Liver (tissue), 3 donors: ENCODE measurements around the gene PDZD2.

Experiments
- CTCF ChIP-seq: fragments of 150-350 bp; IDR thresholded peaks from 2 replicates; pipeline ENCODE4 v1.5.1; 2017; ENCODE audit warnings: improper control_type of control experiment, low read depth, low read length; ENCODE audit not compliant: missing input control
- FOXA1 ChIP-seq: IDR thresholded peaks from 2 replicates; pipeline ENCODE4 v1.6.1; 2016; ENCODE audit warnings: antibody characterized with exemption
- JUND ChIP-seq, 2 donors: IDR thresholded peaks; 2 replicates each; pipeline ENCODE4 v1.6.1; 2016; ENCODE audit warnings: antibody characterized with exemption in 2 of 2
- MAX ChIP-seq: IDR thresholded peaks from 2 replicates; pipeline ENCODE4 v1.6.1; 2016; ENCODE audit warnings: antibody characterized with exemption
- RAD21 ChIP-seq, 2 donors: IDR thresholded peaks; 2 replicates each; pipeline ENCODE4 v1.6.1; 2016; ENCODE audit warnings: antibody characterized with exemption in 2 of 2, mild to moderate bottlenecking in 2 of 2
- SP1 ChIP-seq: IDR thresholded peaks from 2 replicates; pipeline ENCODE4 v1.6.1; 2018; ENCODE audit warnings: antibody characterized with exemption, mild to moderate bottlenecking
- YY1 ChIP-seq: IDR thresholded peaks from 2 replicates; pipeline ENCODE4 v1.6.1; 2016; ENCODE audit warnings: antibody characterized with exemption, mild to moderate bottlenecking
- TF ChIP-seq, protein P1 (sequence below): IDR thresholded peaks from 2 replicates; pipeline ENCODE4 v1.6.1; 2016; ENCODE audit warnings: antibody characterized with exemption, mild to moderate bottlenecking
- TF ChIP-seq, protein P2 (sequence below): IDR thresholded peaks from 2 replicates; pipeline ENCODE4 v1.6.1; 2016; ENCODE audit warnings: antibody characterized with exemption
- TF ChIP-seq, protein P3 (sequence below): IDR thresholded peaks from 2 replicates; pipeline ENCODE4 v1.6.1; 2016; ENCODE audit warnings: antibody characterized with exemption
- donor health status: healthy.
- donor health status: healthy.

- no peak for TF ChIP-seq CTCF
- TF ChIP-seq FOXA1 = no peak
- no peak for TF ChIP-seq JUND (IDR thresholded peaks at IDR 0.05)
- TF ChIP-seq, protein P1, sequence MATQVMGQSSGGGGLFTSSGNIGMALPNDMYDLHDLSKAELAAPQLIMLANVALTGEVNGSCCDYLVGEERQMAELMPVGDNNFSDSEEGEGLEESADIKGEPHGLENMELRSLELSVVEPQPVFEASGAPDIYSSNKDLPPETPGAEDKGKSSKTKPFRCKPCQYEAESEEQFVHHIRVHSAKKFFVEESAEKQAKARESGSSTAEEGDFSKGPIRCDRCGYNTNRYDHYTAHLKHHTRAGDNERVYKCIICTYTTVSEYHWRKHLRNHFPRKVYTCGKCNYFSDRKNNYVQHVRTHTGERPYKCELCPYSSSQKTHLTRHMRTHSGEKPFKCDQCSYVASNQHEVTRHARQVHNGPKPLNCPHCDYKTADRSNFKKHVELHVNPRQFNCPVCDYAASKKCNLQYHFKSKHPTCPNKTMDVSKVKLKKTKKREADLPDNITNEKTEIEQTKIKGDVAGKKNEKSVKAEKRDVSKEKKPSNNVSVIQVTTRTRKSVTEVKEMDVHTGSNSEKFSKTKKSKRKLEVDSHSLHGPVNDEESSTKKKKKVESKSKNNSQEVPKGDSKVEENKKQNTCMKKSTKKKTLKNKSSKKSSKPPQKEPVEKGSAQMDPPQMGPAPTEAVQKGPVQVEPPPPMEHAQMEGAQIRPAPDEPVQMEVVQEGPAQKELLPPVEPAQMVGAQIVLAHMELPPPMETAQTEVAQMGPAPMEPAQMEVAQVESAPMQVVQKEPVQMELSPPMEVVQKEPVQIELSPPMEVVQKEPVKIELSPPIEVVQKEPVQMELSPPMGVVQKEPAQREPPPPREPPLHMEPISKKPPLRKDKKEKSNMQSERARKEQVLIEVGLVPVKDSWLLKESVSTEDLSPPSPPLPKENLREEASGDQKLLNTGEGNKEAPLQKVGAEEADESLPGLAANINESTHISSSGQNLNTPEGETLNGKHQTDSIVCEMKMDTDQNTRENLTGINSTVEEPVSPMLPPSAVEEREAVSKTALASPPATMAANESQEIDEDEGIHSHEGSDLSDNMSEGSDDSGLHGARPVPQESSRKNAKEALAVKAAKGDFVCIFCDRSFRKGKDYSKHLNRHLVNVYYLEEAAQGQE = no peak
- TF ChIP-seq, protein P2, sequence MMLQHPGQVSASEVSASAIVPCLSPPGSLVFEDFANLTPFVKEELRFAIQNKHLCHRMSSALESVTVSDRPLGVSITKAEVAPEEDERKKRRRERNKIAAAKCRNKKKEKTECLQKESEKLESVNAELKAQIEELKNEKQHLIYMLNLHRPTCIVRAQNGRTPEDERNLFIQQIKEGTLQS = no peak
- no peak for TF ChIP-seq YY1
- TF ChIP-seq RAD21 (IDR thresholded peaks at IDR 0.05) = no peak
- no peak for TF ChIP-seq SP1
- TF ChIP-seq, protein P3, sequence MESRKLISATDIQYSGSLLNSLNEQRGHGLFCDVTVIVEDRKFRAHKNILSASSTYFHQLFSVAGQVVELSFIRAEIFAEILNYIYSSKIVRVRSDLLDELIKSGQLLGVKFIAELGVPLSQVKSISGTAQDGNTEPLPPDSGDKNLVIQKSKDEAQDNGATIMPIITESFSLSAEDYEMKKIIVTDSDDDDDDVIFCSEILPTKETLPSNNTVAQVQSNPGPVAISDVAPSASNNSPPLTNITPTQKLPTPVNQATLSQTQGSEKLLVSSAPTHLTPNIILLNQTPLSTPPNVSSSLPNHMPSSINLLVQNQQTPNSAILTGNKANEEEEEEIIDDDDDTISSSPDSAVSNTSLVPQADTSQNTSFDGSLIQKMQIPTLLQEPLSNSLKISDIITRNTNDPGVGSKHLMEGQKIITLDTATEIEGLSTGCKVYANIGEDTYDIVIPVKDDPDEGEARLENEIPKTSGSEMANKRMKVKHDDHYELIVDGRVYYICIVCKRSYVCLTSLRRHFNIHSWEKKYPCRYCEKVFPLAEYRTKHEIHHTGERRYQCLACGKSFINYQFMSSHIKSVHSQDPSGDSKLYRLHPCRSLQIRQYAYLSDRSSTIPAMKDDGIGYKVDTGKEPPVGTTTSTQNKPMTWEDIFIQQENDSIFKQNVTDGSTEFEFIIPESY = no peak
- no peak for TF ChIP-seq MAX
These were observed 298.3 kb downstream of the PDZD2 start for GRCh38 chr5:31937226-31937625.
